Smooth muscle cell (in vitro differentiated cells): ENCODE results near the gene S100G. TPM values are rescaled to one million over a fixed set of nuclear protein-coding genes. Genes with fewer than 3 reads are reported as not detected.

Experiments
- DNase-seq: peaks from one replicate; lab custom pipeline; 2025; ENCODE audit not compliant: unreplicated experiment; lab: John Stamatoyannopoulos, UW
- H2AFZ ChIP-seq: fragments of 200-600 bp; sonication (generic); 2 replicates; pipeline ENCODE4 v1.6.0; 2016; ENCODE audit warnings: antibody characterized with exemption, low read depth, mild to moderate bottlenecking
- H3F3A ChIP-seq: fragments of 200-600 bp; sonication (generic); 2 replicates; pipeline ENCODE4 v1.6.0; 2017; ENCODE audit warnings: antibody characterized with exemption, low read depth
- H3K27ac ChIP-seq: fragments of 200-600 bp; sonication (generic); 2 replicates; pipeline ENCODE4 v1.5.1; 2016; ENCODE audit warnings: low read depth, mild to moderate bottlenecking
- H3K27me3 ChIP-seq: fragments of 200-600 bp; sonication (generic); 2 replicates; pipeline ENCODE4 v1.6.1; 2016; ENCODE audit warnings: low read depth, mild to moderate bottlenecking
- H3K36me3 ChIP-seq: fragments of 200-600 bp; sonication (generic); 2 replicates; pipeline ENCODE4 v1.5.1; 2016; ENCODE audit warnings: low read depth
- H3K4me1 ChIP-seq: fragments of 200-600 bp; sonication (generic); 2 replicates; pipeline ENCODE4 v1.5.1; 2016; ENCODE audit warnings: low read depth
- H3K4me2 ChIP-seq: fragments of 200-600 bp; sonication (generic); 2 replicates; pipeline ENCODE4 v1.6.0; 2016; ENCODE audit warnings: mild to moderate bottlenecking
- H3K4me3 ChIP-seq: fragments of 200-600 bp; sonication (generic); 2 replicates; pipeline ENCODE4 v1.5.1; 2016; ENCODE audit warnings: mild to moderate bottlenecking
- H3K79me2 ChIP-seq: fragments of 200-600 bp; sonication (generic); 2 replicates; pipeline ENCODE4 v1.6.0; 2016; ENCODE audit warnings: low read depth, mild to moderate bottlenecking
- H3K9ac ChIP-seq: fragments of 200-600 bp; sonication (generic); 2 replicates; pipeline ENCODE4 v1.6.0; 2016; ENCODE audit warnings: low read depth
- H3K9me3 ChIP-seq: fragments of 200-600 bp; sonication (generic); replicated peaks from 2 replicates; pipeline ENCODE4 v1.5.1; 2016; ENCODE audit warnings: low read depth
- H4K20me1 ChIP-seq: fragments of 200-600 bp; sonication (generic); 2 replicates; pipeline ENCODE4 v1.6.0; 2016; ENCODE audit warnings: low read depth
- WGBS: methylation state at CpG from one replicate; pipeline ENCODE4 v1.1.7; 2016; ENCODE audit warnings: low lambda C conversion rate; 5-methylcytosine and 5-hydroxymethylcytosine counted together
- polyA plus RNA-seq: library from polyadenylated mRNA; unstranded; fragments of >200 nt; fragmentation: Nextera tagmentation; extraction: Ambion mirVana; gene quantifications from 2 replicates; pipeline ENCODE4 v1.2.1, GENCODE V29; 2016
- total RNA-seq: library from RNA; depleted of rRNA; stranded (reverse); fragments of >200 nt; gene quantifications from 2 replicates; pipeline ENCODE4 v1.2.3, GENCODE V29; 2014
- TF ChIP-seq, protein P1 (sequence below): fragments of 200-600 bp; sonication (generic); IDR thresholded peaks from 2 replicates; pipeline ENCODE4 v1.5.1; 2017; ENCODE audit warnings: borderline replicate concordance, mild to moderate bottlenecking, antibody characterized with exemption; ENCODE audit not compliant: insufficient read depth, poor library complexity, severe bottlenecking

Gene S100G
- total and polyA plus RNA-seq, 2 experiments from 2014 or later: not detected

DNA sequence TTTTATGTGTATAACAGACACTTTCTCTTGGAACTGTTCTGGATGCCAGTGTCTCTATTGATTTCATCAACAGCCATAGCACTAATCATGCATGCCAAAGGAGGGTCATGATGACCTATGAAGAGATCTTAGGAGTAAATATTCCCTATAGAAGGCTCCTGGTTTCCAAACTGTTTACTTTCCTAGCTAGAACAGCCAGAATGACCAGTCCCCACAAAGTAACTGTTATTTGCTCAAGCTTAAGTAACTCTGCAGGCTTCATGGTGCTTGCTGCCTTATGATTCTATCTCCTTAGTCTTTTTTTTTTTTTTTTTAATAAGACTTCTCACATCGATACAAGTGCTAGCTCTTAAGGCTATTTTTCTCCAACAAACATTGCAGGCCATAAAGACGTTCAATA lies 12.4 kb downstream of the S100G start:
- H3K4me2 ChIP-seq: no peak overlapping the region
- no peaks in the 10 kb centered on the region for H3K4me1 ChIP-seq
- H2AFZ ChIP-seq: no peak overlapping the region
- H3K9me3 ChIP-seq: no peaks in the 10 kb centered on the region
- no peak for DNase-seq
- no peaks in the 10 kb centered on the region for H3K79me2 ChIP-seq
- no peaks in the 10 kb centered on the region for H3K27me3 ChIP-seq
- TF ChIP-seq, protein P1, sequence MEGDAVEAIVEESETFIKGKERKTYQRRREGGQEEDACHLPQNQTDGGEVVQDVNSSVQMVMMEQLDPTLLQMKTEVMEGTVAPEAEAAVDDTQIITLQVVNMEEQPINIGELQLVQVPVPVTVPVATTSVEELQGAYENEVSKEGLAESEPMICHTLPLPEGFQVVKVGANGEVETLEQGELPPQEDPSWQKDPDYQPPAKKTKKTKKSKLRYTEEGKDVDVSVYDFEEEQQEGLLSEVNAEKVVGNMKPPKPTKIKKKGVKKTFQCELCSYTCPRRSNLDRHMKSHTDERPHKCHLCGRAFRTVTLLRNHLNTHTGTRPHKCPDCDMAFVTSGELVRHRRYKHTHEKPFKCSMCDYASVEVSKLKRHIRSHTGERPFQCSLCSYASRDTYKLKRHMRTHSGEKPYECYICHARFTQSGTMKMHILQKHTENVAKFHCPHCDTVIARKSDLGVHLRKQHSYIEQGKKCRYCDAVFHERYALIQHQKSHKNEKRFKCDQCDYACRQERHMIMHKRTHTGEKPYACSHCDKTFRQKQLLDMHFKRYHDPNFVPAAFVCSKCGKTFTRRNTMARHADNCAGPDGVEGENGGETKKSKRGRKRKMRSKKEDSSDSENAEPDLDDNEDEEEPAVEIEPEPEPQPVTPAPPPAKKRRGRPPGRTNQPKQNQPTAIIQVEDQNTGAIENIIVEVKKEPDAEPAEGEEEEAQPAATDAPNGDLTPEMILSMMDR: no peak
- H3K27ac ChIP-seq: no peak overlapping the region
- H3K9ac ChIP-seq: no peak overlapping the region
- H3K36me3 ChIP-seq: peaks cover 4% of the 10 kb centered on the region
- no peaks in the 10 kb centered on the region for H4K20me1 ChIP-seq
- no peaks in the 10 kb centered on the region for H3F3A ChIP-seq
- no peak overlapping the region for H3K4me3 ChIP-seq
- WGBS: 86% methylated on average over 2 of the region's 2 CpGs

DNA sequence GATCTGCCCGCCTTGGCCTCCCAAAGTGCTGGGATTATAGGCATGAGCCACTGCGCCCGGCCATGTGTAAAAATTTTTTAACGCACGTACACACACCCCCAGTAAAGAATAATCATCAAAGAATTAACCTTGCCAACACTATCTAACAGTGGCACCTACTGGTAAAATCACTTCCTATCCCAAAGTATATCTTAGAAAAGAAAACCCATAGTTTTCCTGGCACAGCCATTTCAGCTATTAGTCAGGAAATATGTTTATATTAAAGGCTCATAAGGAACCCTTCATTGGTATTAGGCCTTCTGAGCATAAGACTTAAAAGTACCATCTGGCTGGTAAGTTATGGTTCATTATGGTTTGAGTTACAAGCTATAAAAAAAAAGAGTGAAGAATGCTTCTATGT lies 14.1 kb downstream of the S100G start:
- no peaks in the 10 kb centered on the region for H3F3A ChIP-seq
- no peaks in the 10 kb centered on the region for H3K9me3 ChIP-seq
- H3K27me3 ChIP-seq: no peaks in the 10 kb centered on the region
- WGBS: 91% methylated on average over 5 of the region's 5 CpGs
- TF ChIP-seq, protein P1: no peak
- no peaks in the 10 kb centered on the region for H3K79me2 ChIP-seq
- no peak overlapping the region for H3K4me3 ChIP-seq
- H4K20me1 ChIP-seq: no peaks in the 10 kb centered on the region
- no peak overlapping the region for H3K4me2 ChIP-seq
- H3K9ac ChIP-seq: no peak overlapping the region
- no peak overlapping the region for H2AFZ ChIP-seq
- DNase-seq: no peak
- H3K36me3 ChIP-seq: peaks cover 4% of the 10 kb centered on the region
- H3K4me1 ChIP-seq: no peaks in the 10 kb centered on the region
- no peak overlapping the region for H3K27ac ChIP-seq

DNA sequence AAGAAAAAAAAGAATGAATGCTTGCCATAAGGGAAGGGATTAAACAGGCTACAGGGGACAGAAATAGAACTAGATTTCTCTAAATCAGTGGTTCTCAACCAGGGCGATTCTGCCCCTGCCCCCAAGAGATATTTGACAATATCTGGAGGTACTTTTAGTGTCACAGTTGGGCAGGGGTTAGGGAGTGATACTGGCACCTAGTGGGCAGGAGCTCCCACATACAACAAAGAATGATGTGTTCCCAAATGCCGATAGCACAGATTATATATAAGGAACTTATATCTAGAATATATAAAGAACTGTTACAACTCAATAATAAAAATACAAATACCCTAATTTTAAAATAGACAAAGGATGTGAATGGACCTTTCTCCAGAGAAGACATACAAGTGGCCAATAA lies 14.7 kb downstream of the S100G start:
- Histone ChIP-seq H3K9me3 (no peaks in the 10 kb centered on the region), H3K36me3 (peaks cover 4% of the 10 kb centered on the region), H3K4me1 (no peaks in the 10 kb centered on the region), H3K9ac (no peak overlapping the region), H3K27me3 (no peaks in the 10 kb centered on the region), H3K27ac (no peak overlapping the region), H3K4me3 (no peak overlapping the region), H3K4me2 (no peak overlapping the region), H4K20me1 (no peaks in the 10 kb centered on the region), H2AFZ (no peak overlapping the region), H3K79me2 (no peaks in the 10 kb centered on the region), H3F3A (no peaks in the 10 kb centered on the region)
- 91% methylated on average over 2 of the region's 2 CpGs for WGBS
- DNase-seq: no peak
- TF ChIP-seq, protein P1: no peak

DNA sequence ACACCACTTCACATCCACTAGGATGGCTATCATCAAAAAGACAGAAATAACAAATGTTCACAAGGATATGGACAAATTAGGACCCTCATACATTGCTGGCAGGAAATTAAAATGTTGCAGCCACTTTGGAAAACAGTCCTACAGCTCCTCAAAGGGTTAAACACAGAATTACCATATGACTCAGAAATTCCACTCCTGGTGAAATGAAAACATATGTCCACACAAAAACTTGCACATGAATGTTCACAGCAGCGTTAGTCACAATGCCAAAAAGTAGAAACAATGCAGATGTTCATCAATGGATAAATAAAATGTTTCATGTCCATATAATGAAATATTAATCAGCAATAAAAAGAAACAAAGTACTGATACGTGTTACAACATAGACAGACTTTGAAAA lies 15.1 kb downstream of the S100G start:
- DNase-seq: no peak
- H3K36me3 ChIP-seq: peaks cover 4% of the 10 kb centered on the region
- H2AFZ ChIP-seq: no peak overlapping the region
- H3F3A ChIP-seq: no peaks in the 10 kb centered on the region
- WGBS: 61% methylated on average over 2 of the region's 2 CpGs
- H3K79me2 ChIP-seq: no peaks in the 10 kb centered on the region
- no peaks in the 10 kb centered on the region for H3K27me3 ChIP-seq
- no peak overlapping the region for H3K4me3 ChIP-seq
- no peaks in the 10 kb centered on the region for H3K4me1 ChIP-seq
- no peaks in the 10 kb centered on the region for H3K9me3 ChIP-seq
- H4K20me1 ChIP-seq: no peaks in the 10 kb centered on the region
- TF ChIP-seq, protein P1: no peak
- H3K4me2 ChIP-seq: no peak overlapping the region
- no peak overlapping the region for H3K9ac ChIP-seq
- no peak overlapping the region for H3K27ac ChIP-seq
